Transverse colon (tissue), 4 donors: ENCODE results near the gene SLC25A29. TPM values are rescaled to one million over a fixed set of nuclear protein-coding genes. Genes with fewer than 3 reads are reported as not detected.

Source experiments
- DNase-seq: peaks from one replicate; pipeline ENCODE4 v3.0.0-alpha.2; 2019
- H3K27ac ChIP-seq, 4 donors: fragments of 200-600 bp; sonication (generic); 2 replicates each; pipeline ENCODE4 v1.5.1; 2016 to 2018; ENCODE audit warnings: inconsistent platforms in 4 of 4
- H3K27me3 ChIP-seq: fragments of 200-600 bp; sonication (generic); 2 replicates; pipeline ENCODE4 v1.5.1; 2017; ENCODE audit warnings: inconsistent platforms
- H3K36me3 ChIP-seq, 4 donors: fragments of 200-600 bp; sonication (generic); 2 replicates each; pipeline ENCODE4 v1.5.1; 2017 to 2019; ENCODE audit warnings: inconsistent platforms in 4 of 4
- H3K4me1 ChIP-seq, 4 donors: fragments of 200-600 bp; sonication (generic); 2 replicates each; pipeline ENCODE4 v1.5.1; 2017 to 2020; ENCODE audit warnings: inconsistent platforms in 4 of 4
- H3K4me3 ChIP-seq, 4 donors: fragments of 200-600 bp; sonication (generic); 1 replicate in 1 of 4; 2 replicates in 3 of 4; pipeline versions ENCODE4 v1.5.1 to v1.6.1; 2017 to 2019; ENCODE audit warnings: inconsistent platforms in 4 of 4
- H3K9me3 ChIP-seq, 2 donors: fragments of 200-600 bp; sonication (generic); 2 replicates each; pipeline ENCODE4 v1.5.1; 2017 to 2019; ENCODE audit warnings: inconsistent platforms in 2 of 2
- CTCF ChIP-seq, 5 experiments: fragments of 200-600 bp in 3 of 5; fragments of 450-650 bp in 2 of 5; sonication (generic) in 3 of 5; IDR thresholded peaks; 1 replicate in 2 of 5; 2 replicates in 3 of 5; pipeline ENCODE4 v1.5.1; 2016 to 2017; ENCODE audit warnings: antibody characterized with exemption in 5 of 5, inconsistent platforms in 3 of 5, mild to moderate bottlenecking in 2 of 5, moderate library complexity in 1 of 5
- EP300 ChIP-seq: sonication (generic); formaldehyde crosslinking; IDR thresholded peaks from one replicate; pipeline ENCODE4 v1.6.1; 2017; ENCODE audit warnings: antibody characterized with exemption, low read depth
- POLR2A ChIP-seq: fragments of 450-650 bp; IDR thresholded peaks from one replicate; pipeline ENCODE4 v1.6.1; 2016; ENCODE audit warnings: antibody characterized with exemption, mild to moderate bottlenecking, moderate library complexity
- POLR2AphosphoS5 ChIP-seq, 3 donors: sonication (generic); formaldehyde crosslinking; IDR thresholded peaks; one replicate each; pipeline ENCODE4 v1.6.1; 2016; ENCODE audit warnings: antibody characterized with exemption in 3 of 3
- WGBS, 2 donors: methylation state at CpG; one replicate each; pipeline ENCODE4 v1.1.5; 2018; ENCODE audit warnings: low coverage in 1 of 2; 5-methylcytosine and 5-hydroxymethylcytosine counted together
- in situ Hi-C, 4 donors: fragments of 200-750 bp; cut with MboI; loops; one replicate each; pipeline versions ENCODE4 v1.15.0 to v1.15.1; 2017; ENCODE audit warnings: low sequenced_read_pairs in 3 of 4, low pct_ligation_motif_present in 1 of 4, low pct_unique_long_range_greater_than_20kb in 1 of 4
- intact Hi-C: fragments of 100-400 bp; cut with DNase I; formaldehyde crosslinking; loops from one replicate; pipeline ENCODE4 v1.15.1; 2023; ENCODE audit warnings: low total_unique reads
- total RNA-seq, 4 donors: library from RNA; depleted of rRNA; stranded (reverse); fragments of >200 nt; gene quantifications; one replicate each; pipeline ENCODE4 v1.1.0, GENCODE V29; 2016

The SLC25A29 gene
- total RNA-seq, 4 donors from 2014 or later = 16.8 to 62.7 (median 19.7) TPM

- no peak overlapping the region for H3K4me3 ChIP-seq
- peaks cover 0 to 6% (median 0%) of the 10 kb centered on the region in 4 donors for H3K36me3 ChIP-seq
- in situ Hi-C loops = no loop called here
- no peaks in the 10 kb centered on the region for H3K9me3 ChIP-seq
- DNase-seq = no peak
- TF ChIP-seq EP300 = no peak
- TF ChIP-seq POLR2AphosphoS5 (IDR thresholded peaks at IDR 0.05) = no peak
- TF ChIP-seq CTCF (IDR thresholded peaks at IDR 0.05) = no peak
- no peak for TF ChIP-seq POLR2A
- intact Hi-C loops = loop anchor here (5.0 kb wide), 1 partner anchor 33 kb away; no protein-coding TSS in a partner anchor
- H3K4me1 ChIP-seq = peaks cover 0 to 20% (median 9%) of the 10 kb centered on the region in 4 donors
- no peak overlapping the region for H3K27ac ChIP-seq
- 88% methylated on average over 2 of the region's 2 CpGs; no CpG with 5 or more reads in 1 of the 2 donors for WGBS, 2 donors
- no peaks in the 10 kb centered on the region for H3K27me3 ChIP-seq
Observed at GRCh38 chr14:100279133-100279532, 27.1 kb downstream of the SLC25A29 start.

GRCh38 chr14:100278702-100279101 is 27.5 kb downstream of the SLC25A29 start:
- no peaks in the 10 kb centered on the region for H3K27me3 ChIP-seq
- no peak overlapping the region for H3K27ac ChIP-seq
- peaks cover 0 to 6% (median 0%) of the 10 kb centered on the region in 4 donors for H3K36me3 ChIP-seq
- intact Hi-C loops (loop anchor here (5.0 kb wide), 1 partner anchor 34 kb away; no protein-coding TSS in a partner anchor), in situ Hi-C loops (no loop called here)
- no peak overlapping the region for H3K4me3 ChIP-seq
- no peak for DNase-seq
- TF ChIP-seq CTCF (IDR thresholded peaks at IDR 0.05) = no peak
- no peak for TF ChIP-seq POLR2AphosphoS5 (IDR thresholded peaks at IDR 0.05)
- TF ChIP-seq POLR2A = no peak
- TF ChIP-seq EP300 = no peak
- 53 to 75% methylated on average over 2 to 8 of the region's 8 CpGs for WGBS, 2 donors
- H3K4me1 ChIP-seq = peaks cover 0 to 20% (median 9%) of the 10 kb centered on the region in 4 donors
- H3K9me3 ChIP-seq = no peaks in the 10 kb centered on the region

GRCh38 chr14:100275214-100275613 is 31.0 kb downstream of the SLC25A29 start:
- peaks cover 10 to 34% (median 13%) of the 10 kb centered on the region in 4 donors for H3K4me1 ChIP-seq
- DNase-seq = no peak
- peaks cover 0 to 6% (median 0%) of the 10 kb centered on the region in 4 donors for H3K36me3 ChIP-seq
- in situ Hi-C loops = no loop called here
- H3K4me3 ChIP-seq = no peak overlapping the region
- H3K27ac ChIP-seq = no peak overlapping the region
- no peaks in the 10 kb centered on the region for H3K9me3 ChIP-seq
- intact Hi-C loops = loop anchor here (5.0 kb wide), 1 partner anchor 37 kb away; no protein-coding TSS in a partner anchor
- TF ChIP-seq EP300 (no peak), POLR2A (no peak), POLR2AphosphoS5 (IDR thresholded peaks at IDR 0.05) (no peak), CTCF (IDR thresholded peaks at IDR 0.05) (no peak)
- 55 to 59% methylated on average over 7 of the region's 7 CpGs for WGBS, 2 donors
- H3K27me3 ChIP-seq = no peaks in the 10 kb centered on the region

- in situ Hi-C loops (loop anchor here in 1 of 4 donors (25.0 kb wide), 1 partner anchor 363 kb away; no protein-coding TSS in a partner anchor), intact Hi-C loops (no loop called here)
- H3K36me3 ChIP-seq = peaks cover 0 to 6% (median 0%) of the 10 kb centered on the region in 4 donors
- no peak for TF ChIP-seq EP300
- no peak for TF ChIP-seq POLR2AphosphoS5 (IDR thresholded peaks at IDR 0.05)
- DNase-seq = no peak
- peaks cover 15 to 39% (median 17%) of the 10 kb centered on the region in 4 donors for H3K4me1 ChIP-seq
- whole genome bisulfite sequencing, 2 donors = 90 to 95% methylated on average over 4 of the region's 4 CpGs
- no peaks in the 10 kb centered on the region for H3K27me3 ChIP-seq
- no peak overlapping the region for H3K27ac ChIP-seq
- H3K4me3 ChIP-seq = no peak overlapping the region
- no peaks in the 10 kb centered on the region for H3K9me3 ChIP-seq
Observed at GRCh38 chr14:100274250-100274649, 32.0 kb downstream of the SLC25A29 start.
